DLD1 (cell line): ENCODE measurements around the gene FOXP4.

ENCODE experiments used
- in situ Hi-C: cut with HindIII; loops from 2 replicates; pipeline ENCODE4 v1.10.0; 2017; ENCODE audit warnings: low sequenced_read_pairs

Gene FOXP4, protein sequence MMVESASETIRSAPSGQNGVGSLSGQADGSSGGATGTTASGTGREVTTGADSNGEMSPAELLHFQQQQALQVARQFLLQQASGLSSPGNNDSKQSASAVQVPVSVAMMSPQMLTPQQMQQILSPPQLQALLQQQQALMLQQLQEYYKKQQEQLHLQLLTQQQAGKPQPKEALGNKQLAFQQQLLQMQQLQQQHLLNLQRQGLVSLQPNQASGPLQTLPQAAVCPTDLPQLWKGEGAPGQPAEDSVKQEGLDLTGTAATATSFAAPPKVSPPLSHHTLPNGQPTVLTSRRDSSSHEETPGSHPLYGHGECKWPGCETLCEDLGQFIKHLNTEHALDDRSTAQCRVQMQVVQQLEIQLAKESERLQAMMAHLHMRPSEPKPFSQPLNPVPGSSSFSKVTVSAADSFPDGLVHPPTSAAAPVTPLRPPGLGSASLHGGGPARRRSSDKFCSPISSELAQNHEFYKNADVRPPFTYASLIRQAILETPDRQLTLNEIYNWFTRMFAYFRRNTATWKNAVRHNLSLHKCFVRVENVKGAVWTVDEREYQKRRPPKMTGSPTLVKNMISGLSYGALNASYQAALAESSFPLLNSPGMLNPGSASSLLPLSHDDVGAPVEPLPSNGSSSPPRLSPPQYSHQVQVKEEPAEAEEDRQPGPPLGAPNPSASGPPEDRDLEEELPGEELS

DNA sequence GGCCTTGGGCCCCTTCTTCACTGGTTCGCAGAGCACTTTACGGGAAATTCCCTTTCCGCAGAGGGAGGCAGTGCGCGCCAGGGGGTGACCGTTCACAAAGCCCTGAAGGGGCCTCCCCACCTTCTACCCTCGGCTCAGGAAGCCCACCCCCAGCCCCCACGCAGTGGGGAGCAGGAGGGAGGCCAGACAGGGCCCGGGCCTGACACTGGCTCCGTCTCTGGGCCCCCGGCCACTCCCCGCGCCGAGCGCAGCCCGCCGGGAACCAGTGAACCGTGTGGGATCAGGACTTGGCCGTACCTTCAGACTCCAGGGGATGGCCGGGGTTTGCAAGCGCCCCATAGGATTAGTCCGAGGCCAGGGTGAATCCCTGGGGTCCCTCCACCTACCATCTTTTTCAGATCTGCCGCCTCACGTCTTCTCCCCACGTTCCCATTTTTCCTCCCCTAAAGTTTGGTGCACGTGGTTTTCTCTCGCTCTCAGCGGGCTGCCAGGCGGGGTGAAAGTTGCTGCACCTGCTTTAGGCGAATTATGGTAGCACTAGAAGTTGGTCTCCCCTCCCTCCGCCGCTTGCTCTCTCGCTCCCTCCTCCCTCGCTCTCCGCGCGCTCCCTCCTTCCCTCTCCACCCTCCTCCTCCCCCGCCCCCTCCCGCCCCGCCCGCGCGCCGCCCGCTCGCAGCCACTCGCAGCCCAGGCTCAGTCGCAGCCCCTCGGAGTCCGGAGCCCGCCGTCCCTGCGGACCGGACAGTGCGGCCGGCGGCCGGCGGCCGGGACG is at the start of gene FOXP4:
Gene FOXP4, plus strand, starts transcription at position 679 of the 772 bp plus-strand sequence. CDS start 19,380 bp downstream, outside the sequence.
- in situ Hi-C loops = no loop called here

DNA sequence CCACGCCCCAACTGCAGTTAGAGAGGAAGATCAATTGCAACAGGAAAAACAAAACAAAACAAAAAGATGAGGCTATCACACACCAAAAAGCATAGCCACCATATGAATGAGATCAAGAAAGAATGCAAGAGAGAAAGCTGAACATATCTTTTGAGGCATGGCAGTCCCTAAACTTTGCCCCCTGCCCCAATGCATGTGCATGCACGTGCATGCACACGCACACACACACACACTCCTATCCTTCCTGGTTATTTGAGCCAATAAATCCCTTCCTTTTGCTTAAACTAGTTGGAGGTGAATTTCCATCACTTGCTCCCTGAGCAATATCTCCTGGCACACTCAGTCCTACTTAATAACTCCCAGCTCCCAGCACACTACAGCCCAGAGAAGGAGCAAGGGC is 48.6 kb upstream of the FOXP4 start:
- in situ Hi-C loops = no loop called here

DNA sequence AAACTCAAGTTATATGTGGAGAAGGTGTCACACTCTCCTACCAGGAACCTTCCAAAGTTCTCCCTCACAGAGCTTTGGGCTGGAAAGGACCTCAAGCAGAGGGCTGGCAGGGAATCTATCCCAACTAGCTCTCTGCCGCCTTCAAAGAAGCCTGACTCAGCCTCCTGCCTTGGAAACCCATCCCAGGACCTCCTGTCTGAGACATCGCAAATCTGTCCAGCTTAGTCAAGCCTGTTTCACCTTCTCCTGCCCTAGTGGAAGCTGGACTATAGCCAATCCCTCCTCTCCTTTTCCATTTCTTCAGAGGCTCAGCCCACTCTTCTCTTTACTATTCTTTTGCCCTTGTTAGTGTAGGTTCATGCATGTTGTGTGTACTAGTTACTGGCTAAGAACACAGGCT is 48.2 kb upstream of the FOXP4 start:
- in situ Hi-C loops = no loop called here

DNA sequence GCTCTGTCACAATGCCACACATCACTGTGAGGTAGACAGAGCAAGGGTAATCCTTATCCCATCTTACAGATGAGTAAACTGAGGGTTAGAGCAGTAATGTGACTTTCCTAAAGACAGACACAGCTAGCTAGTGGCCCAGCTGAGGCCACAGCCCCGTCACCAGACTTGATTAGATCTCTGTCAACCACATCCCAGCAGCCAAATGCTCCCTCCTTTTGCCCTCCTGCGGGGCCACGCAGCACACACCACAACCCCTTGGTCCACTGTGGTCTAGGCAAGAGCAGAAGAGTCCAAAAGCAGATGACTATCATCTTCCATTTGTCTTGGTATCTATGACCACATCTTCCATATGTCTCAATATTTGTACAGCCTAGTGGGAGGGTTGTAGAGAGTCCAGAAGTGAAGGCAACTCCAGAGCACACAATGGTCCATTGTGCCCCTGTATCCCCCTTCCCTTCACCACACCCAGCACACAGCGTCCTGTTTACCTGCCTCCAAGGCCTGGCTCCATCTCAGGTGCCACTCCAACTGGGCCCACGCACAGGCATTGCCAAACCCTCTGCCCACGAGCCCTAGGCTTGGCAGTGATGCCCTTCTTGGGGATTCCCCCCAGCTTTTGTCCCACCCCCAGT is 47.1 kb upstream of the FOXP4 start:
- in situ Hi-C loops = no loop called here

DNA sequence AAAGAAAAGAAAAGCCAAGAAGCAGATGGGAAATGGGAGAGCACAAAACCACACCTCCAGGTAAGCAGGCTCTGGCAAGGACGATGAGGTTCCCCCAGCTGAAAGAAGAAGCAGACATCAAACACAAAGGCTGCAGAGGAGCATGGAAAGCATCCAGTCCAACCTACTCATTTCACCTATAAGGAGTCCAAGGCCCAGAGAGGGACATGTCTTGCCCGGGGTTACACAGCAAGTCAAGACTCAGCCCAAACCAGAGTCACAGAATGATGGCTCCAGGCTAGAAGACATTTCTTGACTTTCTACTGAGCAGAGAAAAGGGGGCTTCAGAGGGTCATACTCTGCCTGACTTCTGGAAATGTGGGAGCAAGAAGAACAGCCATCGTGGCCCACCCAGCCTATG is 45.6 kb upstream of the FOXP4 start:
- in situ Hi-C loops = no loop called here

DNA sequence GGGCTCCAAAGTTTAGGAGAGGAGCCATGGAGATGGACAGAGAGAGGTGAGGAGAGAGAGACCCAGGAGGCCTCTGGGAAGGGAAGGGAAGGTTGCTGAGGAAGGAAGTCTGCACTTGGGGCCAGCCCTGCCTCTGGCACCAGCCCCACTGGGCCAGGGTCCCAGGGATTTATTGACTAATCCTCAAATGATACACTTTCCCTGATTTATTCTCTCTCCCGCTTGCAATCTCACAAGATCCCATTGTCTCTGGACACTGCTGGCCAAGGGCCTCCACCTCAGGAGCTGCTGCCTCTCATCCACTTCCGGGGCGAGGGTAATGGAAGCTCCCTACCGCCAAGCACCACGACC is 43.6 kb upstream of the FOXP4 start:
- in situ Hi-C loops = no loop called here

DNA sequence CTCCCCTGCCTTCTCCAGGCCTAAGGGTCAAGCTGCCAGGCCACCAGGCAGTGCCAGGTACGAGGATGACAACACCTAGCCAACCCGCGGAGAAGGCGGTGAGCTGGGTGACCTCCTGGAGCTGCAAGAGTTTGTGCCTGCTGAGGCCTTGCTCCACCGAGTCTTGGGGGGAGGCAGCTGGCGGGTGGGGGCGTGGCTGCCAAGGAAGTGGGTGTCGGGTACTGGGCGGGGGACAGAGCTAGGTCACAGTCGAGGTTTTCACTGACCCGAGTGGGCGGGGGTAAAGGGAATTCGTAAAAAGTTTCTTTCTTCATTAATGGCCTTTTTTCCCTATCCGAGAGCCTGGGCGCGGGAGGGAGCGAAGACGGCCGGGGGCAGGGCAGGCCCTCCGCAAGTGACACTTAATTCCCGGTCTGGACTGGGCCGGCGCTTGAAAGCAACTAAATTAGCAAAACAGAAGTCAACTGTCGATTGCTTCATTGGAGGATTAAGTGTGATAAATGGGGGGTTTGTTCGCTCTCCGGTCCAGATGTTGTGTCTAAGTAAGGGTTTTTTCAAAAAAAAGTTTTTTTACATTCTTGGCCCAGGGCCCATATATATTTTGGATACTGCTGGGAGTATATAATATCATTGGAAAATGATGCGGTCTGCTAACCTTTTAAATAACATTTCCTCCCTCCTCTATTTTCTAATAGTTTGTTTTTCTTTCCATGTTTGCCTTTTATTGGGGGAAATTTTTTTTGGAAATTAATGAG is 43.1 kb upstream of the FOXP4 start:
- in situ Hi-C loops = no loop called here

DNA sequence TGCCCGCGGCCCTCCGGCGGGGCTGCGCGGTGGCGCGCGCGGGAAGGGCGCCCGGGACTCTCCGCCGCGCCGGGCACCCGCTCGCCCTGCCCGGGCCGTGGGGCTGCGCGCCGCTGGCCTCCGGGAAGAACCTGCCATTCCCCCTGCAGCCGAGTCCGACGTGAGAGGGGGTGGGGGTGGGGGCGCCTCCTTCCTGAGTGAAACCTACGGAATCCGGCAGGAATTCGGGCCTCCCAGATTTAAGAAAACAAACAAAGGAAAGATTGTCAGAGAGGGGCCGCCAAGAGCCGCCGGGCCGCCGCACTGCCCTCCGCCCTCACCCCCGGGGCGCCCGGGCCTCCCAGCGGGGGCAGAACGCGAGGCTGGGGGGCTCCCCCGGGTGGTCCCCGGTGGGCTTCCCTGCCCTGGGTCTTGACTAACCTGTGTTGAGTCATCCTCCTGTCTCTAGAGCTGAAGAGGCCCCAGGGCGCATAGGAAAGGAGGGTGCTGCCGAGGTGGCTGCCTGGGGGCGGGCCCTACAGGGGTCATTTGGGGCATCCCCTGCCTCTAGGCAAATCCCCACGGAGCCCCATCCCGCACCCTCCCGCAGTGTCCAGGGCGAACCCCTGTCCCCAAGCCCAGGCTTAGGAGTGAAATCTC is 42.2 kb upstream of the FOXP4 start:
- in situ Hi-C loops = no loop called here

DNA sequence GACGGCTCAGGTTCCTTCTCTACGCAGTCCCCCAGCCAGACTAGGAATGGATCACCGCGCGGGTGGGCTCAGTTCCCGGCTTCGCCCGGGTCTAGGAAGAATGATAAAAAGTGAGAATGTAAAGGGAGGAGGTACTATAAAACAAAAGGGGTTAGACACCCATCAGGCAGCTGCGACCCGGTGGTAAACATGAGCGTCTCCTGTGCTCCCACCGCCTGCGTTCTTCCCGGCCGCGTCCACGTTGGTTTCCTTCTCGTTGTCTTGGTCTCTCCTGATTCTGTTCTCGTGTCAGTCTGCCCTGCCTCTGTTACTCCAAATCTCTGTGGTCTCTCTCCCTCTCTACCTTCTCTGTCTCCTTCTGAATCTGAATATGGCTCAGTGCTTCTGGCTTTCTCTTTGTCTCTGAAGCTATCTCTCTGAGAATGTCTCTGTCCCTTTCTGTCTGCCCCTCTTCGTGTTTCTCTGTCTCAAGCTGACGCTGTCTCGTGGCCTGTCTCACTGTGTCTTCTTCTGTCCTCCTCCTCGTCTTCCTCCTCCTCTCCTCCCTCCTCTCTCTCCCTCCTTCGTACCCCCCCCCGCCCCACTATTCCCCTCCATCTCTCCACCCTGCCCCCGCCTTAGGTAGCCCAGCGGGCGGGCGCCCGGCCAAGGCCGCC is 41.6 kb upstream of the FOXP4 start:
- in situ Hi-C loops = no loop called here

DNA sequence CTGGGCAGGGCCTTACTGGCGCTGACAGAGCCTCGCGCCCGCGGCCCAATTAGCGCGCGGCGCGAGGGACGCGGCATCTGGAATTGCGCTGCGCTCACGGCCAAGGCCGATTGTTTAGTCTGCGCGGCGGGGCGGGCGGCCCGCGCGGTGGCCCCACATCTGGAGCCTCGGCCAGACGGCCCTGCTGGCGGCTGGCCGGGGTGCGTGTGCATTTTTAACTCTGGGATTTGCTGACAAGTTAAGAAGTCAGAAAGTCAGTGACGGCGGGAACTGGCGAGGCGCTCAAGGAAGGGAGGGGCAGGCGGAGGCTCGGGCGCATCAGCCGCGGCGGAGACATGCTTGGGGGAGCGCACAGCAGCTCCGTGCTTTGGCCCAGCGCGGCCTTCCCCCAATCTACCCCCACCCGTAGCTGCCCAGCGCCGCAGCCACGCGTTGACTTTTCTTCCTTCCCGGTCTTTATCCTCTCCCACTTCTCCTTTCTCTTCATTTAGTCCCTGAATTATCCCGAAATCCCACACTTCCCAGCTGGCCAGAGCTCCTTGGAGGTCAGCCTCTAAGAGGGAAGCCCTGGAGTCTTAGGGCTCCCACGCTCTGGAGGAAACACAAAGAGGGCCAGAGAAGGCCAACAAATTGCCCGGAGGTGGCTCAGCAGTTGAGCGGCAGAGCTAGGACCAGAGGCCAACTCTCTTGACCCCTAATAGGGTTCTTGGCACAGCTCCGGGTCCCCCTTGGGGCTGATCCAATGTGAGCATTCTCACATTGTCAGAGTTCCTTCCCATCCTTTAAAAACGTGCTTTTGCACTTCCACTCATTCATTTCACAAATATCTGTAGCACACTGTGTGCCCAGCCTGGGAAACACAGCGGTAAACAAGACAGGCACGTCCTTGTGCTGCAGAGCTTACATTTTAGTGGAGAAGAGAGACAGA is 40.8 kb upstream of the FOXP4 start:
- in situ Hi-C loops = no loop called here

DNA sequence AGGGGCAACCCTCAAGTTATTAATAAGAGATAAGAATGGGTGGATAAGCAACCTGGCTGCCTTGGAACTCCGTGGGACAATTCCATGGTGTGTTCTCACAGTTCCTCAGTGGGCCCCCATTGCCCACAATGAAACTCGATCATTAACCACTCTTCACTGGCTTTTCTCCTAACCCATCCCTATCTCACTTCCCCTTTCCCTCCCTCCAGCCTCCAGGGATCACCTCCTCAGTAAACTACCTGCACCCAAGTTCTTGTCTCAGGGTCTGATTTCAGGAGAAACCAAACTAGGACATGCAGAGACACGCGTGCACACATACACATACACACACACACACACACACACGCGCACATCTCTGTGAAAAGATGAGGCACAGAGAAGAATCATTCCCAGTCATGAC is 37.7 kb upstream of the FOXP4 start:
- in situ Hi-C loops = no loop called here

DNA sequence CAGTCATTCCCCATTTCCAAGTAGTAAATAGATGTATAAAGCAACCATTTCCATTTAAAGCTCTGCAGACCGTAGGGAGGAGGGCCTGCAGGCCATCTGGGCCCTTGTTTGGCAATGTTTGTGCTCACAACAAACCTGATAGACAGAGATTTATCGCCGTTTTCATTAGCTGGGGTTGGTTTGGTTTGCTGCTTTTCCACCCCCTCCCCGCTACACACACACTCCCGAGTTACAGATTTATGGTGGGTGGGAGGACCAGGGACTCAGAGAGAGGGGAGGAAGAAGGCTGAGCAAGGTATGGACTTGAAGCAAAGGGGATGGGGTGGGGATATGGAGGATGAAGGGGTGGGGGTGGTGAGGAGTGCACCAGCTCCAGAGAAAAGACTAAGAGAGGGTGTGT is 36.6 kb upstream of the FOXP4 start:
- in situ Hi-C loops = no loop called here

DNA sequence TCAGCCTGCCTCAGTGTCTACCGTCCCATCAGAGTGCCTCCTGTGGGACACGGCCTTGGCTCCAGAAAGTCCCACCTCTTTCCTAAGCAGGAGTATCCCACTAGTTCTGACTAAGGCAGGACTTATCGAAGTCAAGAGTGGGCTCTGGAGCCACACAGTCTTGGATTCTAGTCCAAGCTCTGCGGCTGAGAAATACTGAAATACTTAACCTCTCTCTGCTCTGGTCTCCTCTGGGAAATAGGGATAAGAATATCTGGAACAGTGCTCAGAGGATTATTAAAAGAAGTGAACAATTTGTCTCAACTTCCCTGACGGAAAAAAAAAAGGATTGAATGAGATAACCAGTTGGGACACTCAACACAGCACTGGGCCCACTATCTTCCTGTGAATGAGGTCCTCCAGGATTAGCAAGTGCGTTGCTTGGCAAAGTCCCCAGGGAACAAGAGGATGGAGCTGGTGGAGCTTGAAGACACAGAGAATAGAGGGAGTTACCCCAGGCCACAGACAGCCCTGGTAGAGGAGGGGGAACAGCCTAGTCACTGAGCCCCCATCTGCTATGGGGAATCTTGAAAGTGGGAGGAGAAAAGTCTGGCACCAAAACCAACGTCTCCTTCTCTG is 34.6 kb upstream of the FOXP4 start:
- in situ Hi-C loops = no loop called here

DNA sequence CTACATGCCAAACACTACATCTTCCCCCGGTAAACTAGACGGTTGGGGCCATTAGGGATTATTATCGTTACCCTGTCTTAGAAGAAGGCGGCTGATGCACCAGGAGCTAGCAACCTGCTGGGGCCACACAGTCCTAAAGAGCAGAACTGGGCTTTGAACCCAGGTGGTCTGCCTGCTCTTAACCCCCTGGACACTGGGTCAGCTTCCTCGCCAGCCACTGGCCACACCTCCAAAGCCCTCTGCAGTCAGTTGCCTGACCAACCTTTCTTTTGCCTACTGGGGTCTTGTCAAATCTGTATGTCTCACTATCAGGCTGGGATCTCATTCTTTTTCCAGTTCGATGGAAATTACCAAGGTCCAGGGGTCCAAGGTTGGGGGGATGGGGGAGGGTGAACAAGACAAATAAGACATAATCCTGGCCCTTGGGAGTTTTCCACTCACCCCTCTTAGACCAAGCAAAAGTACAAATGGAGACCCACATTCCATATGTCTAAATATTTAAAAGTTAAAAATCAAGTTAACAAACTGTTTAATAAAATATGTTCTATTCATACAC is 34.0 kb upstream of the FOXP4 start:
- in situ Hi-C loops = no loop called here

DNA sequence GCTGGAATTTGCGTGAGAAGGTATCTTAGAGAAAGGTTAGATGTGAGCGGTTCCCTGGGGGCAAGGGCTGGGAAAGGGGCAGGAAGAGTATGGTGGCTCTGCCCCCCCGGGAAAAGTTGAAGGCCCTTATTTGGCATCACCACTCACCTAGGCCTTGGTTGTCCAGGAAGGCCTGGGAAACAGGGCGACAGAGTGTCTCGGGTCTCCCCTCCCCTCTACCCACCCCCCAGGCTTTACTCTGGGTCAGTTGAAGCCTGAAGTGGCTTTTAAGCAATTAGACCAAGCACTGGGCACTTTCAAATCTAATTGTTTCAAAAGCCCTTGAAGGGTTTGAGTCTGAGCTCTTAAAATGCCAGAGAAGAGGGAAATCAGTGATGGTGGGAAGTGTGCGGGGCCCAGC is 30.2 kb upstream of the FOXP4 start:
- in situ Hi-C loops = no loop called here

DNA sequence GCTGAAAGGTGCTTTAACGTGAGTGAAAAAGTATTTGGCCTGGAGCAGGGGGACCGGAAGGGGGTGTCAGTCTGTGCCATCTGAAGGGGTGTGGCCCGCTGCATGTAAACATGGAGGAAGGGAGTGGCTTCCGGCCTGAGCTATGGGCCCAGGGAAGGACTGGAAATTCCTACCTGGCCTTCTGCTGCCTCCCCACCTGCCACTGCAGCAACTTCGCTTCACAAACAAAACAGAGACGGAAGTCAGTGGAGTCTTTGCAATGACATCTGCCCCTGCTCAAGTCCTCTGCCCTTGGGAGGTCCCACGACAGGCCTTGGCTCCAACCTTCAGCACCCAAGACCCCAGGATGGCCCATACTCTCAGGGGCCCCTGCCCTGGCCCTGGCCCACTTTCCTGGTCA is 28.1 kb upstream of the FOXP4 start:
- in situ Hi-C loops = no loop called here

DNA sequence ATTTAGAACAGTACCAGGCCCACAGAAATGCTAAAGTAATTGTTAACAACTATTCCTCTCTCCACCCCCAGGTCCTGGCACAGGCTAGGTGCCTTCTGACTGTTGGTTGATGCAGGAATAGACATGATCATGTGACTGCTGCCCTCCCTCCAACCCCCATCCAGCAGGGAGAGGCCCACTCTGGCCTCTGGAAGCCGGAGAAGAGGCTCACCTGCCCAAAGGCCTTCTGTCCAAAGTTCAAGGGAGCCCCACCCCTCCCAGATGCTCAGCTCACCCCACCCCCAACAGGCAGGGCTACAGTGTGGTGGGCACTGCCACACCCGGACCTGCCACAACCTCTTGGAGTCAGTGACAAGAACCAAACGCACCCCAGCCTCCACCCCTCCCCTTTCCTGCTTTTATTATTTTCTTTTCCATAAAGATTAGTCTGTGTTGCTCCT is 26.9 kb upstream of the FOXP4 start:
- in situ Hi-C loops = no loop called here
